Measurements from ENCODE around the gene ZNF506.

ZNF506 gene

DNA sequence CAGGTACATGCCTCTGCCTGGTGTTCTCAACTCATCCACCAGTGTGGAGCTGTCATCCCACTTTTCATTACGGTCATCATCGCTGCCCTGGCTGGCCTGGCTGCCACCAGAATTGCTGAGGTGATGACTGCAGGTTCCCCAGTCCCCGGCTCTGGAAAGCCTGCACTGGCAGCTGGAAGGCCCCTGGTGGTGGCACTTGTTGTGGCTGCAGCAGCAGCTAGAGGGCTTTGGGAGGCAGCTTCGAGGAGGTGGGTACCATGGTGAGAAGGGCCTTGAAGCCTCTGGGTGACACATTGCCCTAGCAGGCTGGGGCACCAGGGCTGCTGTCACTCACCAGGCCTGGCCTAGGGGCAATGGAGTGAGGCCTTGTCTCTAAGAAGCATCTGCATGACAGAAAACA, 63.4 kb downstream of the ZNF506 start:
- Histone ChIP-seq H3K79me2 (ENCODE audit: insufficient read depth, low read length) (no peaks in the 10 kb centered on the region), H3K36me3 (ENCODE audit: insufficient read depth, low read length) (no peaks in the 10 kb centered on the region), H3K27me3 (ENCODE audit: insufficient read depth, low read length, poor library complexity, severe bottlenecking) (no peaks in the 10 kb centered on the region), H4K20me1 (ENCODE audit: insufficient read depth, low read length, poor library complexity, severe bottlenecking) (no peaks in the 10 kb centered on the region), H2AFZ (ENCODE audit: low read length) (no peak overlapping the region), H3K9ac (ENCODE audit: low read depth, low read length, poor library complexity, severe bottlenecking) (no peak overlapping the region), H3K4me3 (ENCODE audit: low read length, poor library complexity, severe bottlenecking) (no peak overlapping the region), H3F3A (ENCODE audit: low read depth) (no peaks in the 10 kb centered on the region), H3K9me2 (replicated peaks; ENCODE audit: low read depth, low read length) (no peaks in the 10 kb centered on the region), H3K9me3 (ENCODE audit: insufficient read depth, low read depth, low read length) (peaks cover 5% of the 10 kb centered on the region; the same call in 1 of the 2 replicates), H3K4me2 (ENCODE audit: low read depth, low read length, poor library complexity, severe bottlenecking) (no peak overlapping the region), H3K4me1 (ENCODE audit: insufficient read depth, low read length, poor library complexity, severe bottlenecking) (no peaks in the 10 kb centered on the region)
- TF ChIP-seq EZH2phosphoT487 (IDR thresholded peaks at IDR 0.05; ENCODE audit: borderline replicate concordance): no peak
- TF ChIP-seq, protein P1, sequence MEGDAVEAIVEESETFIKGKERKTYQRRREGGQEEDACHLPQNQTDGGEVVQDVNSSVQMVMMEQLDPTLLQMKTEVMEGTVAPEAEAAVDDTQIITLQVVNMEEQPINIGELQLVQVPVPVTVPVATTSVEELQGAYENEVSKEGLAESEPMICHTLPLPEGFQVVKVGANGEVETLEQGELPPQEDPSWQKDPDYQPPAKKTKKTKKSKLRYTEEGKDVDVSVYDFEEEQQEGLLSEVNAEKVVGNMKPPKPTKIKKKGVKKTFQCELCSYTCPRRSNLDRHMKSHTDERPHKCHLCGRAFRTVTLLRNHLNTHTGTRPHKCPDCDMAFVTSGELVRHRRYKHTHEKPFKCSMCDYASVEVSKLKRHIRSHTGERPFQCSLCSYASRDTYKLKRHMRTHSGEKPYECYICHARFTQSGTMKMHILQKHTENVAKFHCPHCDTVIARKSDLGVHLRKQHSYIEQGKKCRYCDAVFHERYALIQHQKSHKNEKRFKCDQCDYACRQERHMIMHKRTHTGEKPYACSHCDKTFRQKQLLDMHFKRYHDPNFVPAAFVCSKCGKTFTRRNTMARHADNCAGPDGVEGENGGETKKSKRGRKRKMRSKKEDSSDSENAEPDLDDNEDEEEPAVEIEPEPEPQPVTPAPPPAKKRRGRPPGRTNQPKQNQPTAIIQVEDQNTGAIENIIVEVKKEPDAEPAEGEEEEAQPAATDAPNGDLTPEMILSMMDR (conservative IDR thresholded peaks at IDR 0.05; ENCODE audit: low read length): no peak

DNA sequence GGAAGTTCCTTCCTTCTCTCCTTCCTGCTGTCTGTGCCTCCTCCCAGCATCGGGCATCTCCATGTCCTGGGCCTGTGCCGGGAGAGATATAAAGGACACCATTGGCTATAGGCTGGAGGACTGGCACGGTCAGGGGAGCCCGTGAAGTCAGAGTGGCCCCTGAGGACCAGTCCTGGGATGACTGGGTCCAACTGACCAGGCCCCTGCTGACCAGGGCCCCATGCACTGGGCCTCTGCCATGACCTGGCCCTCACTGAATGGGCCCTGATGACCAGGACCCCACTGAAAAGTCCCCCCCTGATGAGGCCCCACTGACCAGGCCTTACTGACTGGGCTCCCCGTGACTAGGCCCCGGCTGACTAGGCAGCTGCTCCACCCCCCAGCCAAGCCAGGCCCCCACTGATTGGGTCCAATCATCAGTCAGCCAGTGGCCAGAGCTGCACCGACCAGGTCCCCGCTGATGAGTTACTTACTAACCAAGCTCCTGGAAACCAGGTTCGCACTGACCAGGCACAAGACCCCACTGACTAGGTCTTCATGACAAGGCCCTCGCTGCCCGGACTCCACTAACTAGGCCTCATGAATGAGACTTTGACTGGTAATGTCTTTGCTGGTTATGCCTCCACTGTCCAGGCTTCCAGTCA, 68.7 kb downstream of the ZNF506 start:
- H3K9ac ChIP-seq (ENCODE audit: low read depth, low read length, poor library complexity, severe bottlenecking): no peak overlapping the region
- no peaks in the 10 kb centered on the region for H4K20me1 ChIP-seq (ENCODE audit: insufficient read depth, low read length, poor library complexity, severe bottlenecking)
- H3F3A ChIP-seq (ENCODE audit: low read depth): no peaks in the 10 kb centered on the region
- no peaks in the 10 kb centered on the region for H3K27me3 ChIP-seq (ENCODE audit: insufficient read depth, low read length, poor library complexity, severe bottlenecking)
- H3K9me2 ChIP-seq (replicated peaks; ENCODE audit: low read depth, low read length): no peaks in the 10 kb centered on the region
- H3K9me3 ChIP-seq (ENCODE audit: insufficient read depth, low read depth, low read length): peaks cover 9% of the 10 kb centered on the region; the same call in 1 of the 2 replicates
- TF ChIP-seq EZH2phosphoT487 (IDR thresholded peaks at IDR 0.05; ENCODE audit: borderline replicate concordance): no peak
- TF ChIP-seq, protein P1 (conservative IDR thresholded peaks at IDR 0.05; ENCODE audit: low read length): no peak
- H3K4me3 ChIP-seq (ENCODE audit: low read length, poor library complexity, severe bottlenecking): no peak overlapping the region
- H3K4me2 ChIP-seq (ENCODE audit: low read depth, low read length, poor library complexity, severe bottlenecking): no peak overlapping the region
- H3K79me2 ChIP-seq (ENCODE audit: insufficient read depth, low read length): no peaks in the 10 kb centered on the region
- no peaks in the 10 kb centered on the region for H3K36me3 ChIP-seq (ENCODE audit: insufficient read depth, low read length)
- H2AFZ ChIP-seq (ENCODE audit: low read length): no peak overlapping the region
- H3K4me1 ChIP-seq (ENCODE audit: insufficient read depth, low read length, poor library complexity, severe bottlenecking): no peaks in the 10 kb centered on the region

DNA sequence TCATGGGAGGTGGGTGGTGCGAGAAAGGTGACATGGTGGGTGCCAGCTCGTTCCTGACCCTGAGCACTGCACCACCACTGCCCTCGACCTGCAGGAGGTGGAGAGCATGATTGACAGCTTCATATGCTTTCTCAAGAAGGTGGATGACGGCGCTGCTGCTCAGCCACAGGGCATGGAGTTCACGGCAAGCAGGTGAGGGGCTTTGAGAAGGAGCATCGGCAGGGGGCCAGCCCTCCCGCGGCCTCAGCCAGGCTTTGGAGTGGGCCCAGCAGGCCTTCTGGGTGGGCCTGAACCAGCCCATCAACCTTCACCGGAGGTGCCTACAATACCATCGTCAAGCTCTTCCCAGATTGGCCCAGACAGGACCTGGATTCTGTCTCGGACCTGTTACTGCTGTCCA, 69.7 kb downstream of the ZNF506 start:
- Histone ChIP-seq H3K36me3 (ENCODE audit: insufficient read depth, low read length) (no peaks in the 10 kb centered on the region), H2AFZ (ENCODE audit: low read length) (no peak overlapping the region), H3F3A (ENCODE audit: low read depth) (no peaks in the 10 kb centered on the region), H3K4me1 (ENCODE audit: insufficient read depth, low read length, poor library complexity, severe bottlenecking) (no peaks in the 10 kb centered on the region), H3K9me2 (replicated peaks; ENCODE audit: low read depth, low read length) (no peaks in the 10 kb centered on the region), H3K4me2 (ENCODE audit: low read depth, low read length, poor library complexity, severe bottlenecking) (no peak overlapping the region), H3K27me3 (ENCODE audit: insufficient read depth, low read length, poor library complexity, severe bottlenecking) (no peaks in the 10 kb centered on the region), H3K9me3 (ENCODE audit: insufficient read depth, low read depth, low read length) (peaks cover 11% of the 10 kb centered on the region; the same call in 1 of the 2 replicates), H3K79me2 (ENCODE audit: insufficient read depth, low read length) (no peaks in the 10 kb centered on the region), H3K9ac (ENCODE audit: low read depth, low read length, poor library complexity, severe bottlenecking) (no peak overlapping the region), H3K4me3 (ENCODE audit: low read length, poor library complexity, severe bottlenecking) (no peak overlapping the region), H4K20me1 (ENCODE audit: insufficient read depth, low read length, poor library complexity, severe bottlenecking) (no peaks in the 10 kb centered on the region)
- TF ChIP-seq EZH2phosphoT487 (IDR thresholded peaks at IDR 0.05; ENCODE audit: borderline replicate concordance): no peak
- TF ChIP-seq, protein P1 (conservative IDR thresholded peaks at IDR 0.05; ENCODE audit: low read length): no peak
